MM.1S (cell line): ENCODE results near the gene RRP1.

Experiments
- DNase-seq: peaks from one replicate; pipeline ENCODE4 v3.0.0-alpha.2; 2015
- H2AFZ ChIP-seq: fragments of 300-600 bp; sonication (generic); 2 replicates; pipeline ENCODE4 v1.6.0; 2016; ENCODE audit warnings: antibody characterized with exemption, low read length
- H3F3A ChIP-seq: fragments of 300-600 bp; sonication (generic); 2 replicates; pipeline ENCODE4 v1.6.1; 2016; ENCODE audit warnings: mild to moderate bottlenecking, antibody characterized with exemption, low read length, moderate library complexity, mixed read lengths; ENCODE audit not compliant: insufficient read depth
- H3K27ac ChIP-seq: fragments of 300-600 bp; sonication (generic); 2 replicates; pipeline ENCODE4 v1.5.1; 2016; ENCODE audit warnings: mild to moderate bottlenecking, low read length
- H3K27me3 ChIP-seq: fragments of 300-600 bp; sonication (generic); replicated peaks from 2 replicates; pipeline ENCODE4 v1.6.0; 2016; ENCODE audit warnings: low read length; ENCODE audit not compliant: insufficient read depth
- H3K36me3 ChIP-seq: fragments of 300-600 bp; sonication (generic); replicated peaks from 2 replicates; pipeline ENCODE4 v1.6.1; 2016; ENCODE audit warnings: mild to moderate bottlenecking, low read length, mixed read lengths; ENCODE audit not compliant: insufficient read depth
- H3K4me1 ChIP-seq: fragments of 300-600 bp; sonication (generic); 2 replicates; pipeline ENCODE4 v1.6.1; 2016; ENCODE audit warnings: low read length, mixed read lengths
- H3K4me2 ChIP-seq: fragments of 300-600 bp; sonication (generic); 2 replicates; pipeline ENCODE4 v1.6.0; 2016; ENCODE audit warnings: low read depth, low read length
- H3K4me3 ChIP-seq: fragments of 300-600 bp; sonication (generic); 2 replicates; pipeline ENCODE4 v1.5.1; 2016; ENCODE audit warnings: low read length, mixed read lengths
- H3K79me2 ChIP-seq: fragments of 300-600 bp; sonication (generic); 2 replicates; pipeline ENCODE4 v1.6.1; 2016; ENCODE audit warnings: mixed run types, low read length, mixed read lengths
- H3K9ac ChIP-seq: fragments of 300-600 bp; sonication (generic); 2 replicates; pipeline ENCODE4 v1.6.1; 2016; ENCODE audit warnings: low read length, mixed read lengths
- H3K9me2 ChIP-seq: fragments of 300-600 bp; sonication (generic); replicated peaks from 2 replicates; pipeline ENCODE4 v1.6.1; 2016; ENCODE audit warnings: mild to moderate bottlenecking, low read length, mixed read lengths; ENCODE audit not compliant: insufficient read depth
- H3K9me3 ChIP-seq: fragments of 300-600 bp; sonication (generic); replicated peaks from 2 replicates; pipeline ENCODE4 v1.6.1; 2016; ENCODE audit warnings: mild to moderate bottlenecking, low read length, mixed read lengths; ENCODE audit not compliant: insufficient read depth
- H4K20me1 ChIP-seq: fragments of 300-600 bp; sonication (generic); 2 replicates; pipeline ENCODE4 v1.6.1; 2016; ENCODE audit warnings: mild to moderate bottlenecking, low read length, moderate library complexity, mixed read lengths; ENCODE audit not compliant: insufficient read depth
- EZH2 ChIP-seq: fragments of 300-600 bp; sonication (generic); optimal IDR thresholded peaks from 2 replicates; pipeline ENCODE3; 2017; ENCODE audit warnings: low read depth, mild to moderate bottlenecking, antibody characterized with exemption, low read length, mixed read lengths
- EZH2phosphoT487 ChIP-seq: fragments of 300-600 bp; sonication (generic); IDR thresholded peaks from 2 replicates; pipeline ENCODE4 v1.6.1; 2018; ENCODE audit warnings: antibody characterized with exemption, low read length
- TF ChIP-seq, protein P1 (sequence below): fragments of 300-600 bp; sonication (generic); IDR thresholded peaks from 2 replicates; pipeline ENCODE4 v1.5.1; 2016; ENCODE audit warnings: antibody characterized with exemption, low read length, mixed read lengths

RRP1 gene

DNA sequence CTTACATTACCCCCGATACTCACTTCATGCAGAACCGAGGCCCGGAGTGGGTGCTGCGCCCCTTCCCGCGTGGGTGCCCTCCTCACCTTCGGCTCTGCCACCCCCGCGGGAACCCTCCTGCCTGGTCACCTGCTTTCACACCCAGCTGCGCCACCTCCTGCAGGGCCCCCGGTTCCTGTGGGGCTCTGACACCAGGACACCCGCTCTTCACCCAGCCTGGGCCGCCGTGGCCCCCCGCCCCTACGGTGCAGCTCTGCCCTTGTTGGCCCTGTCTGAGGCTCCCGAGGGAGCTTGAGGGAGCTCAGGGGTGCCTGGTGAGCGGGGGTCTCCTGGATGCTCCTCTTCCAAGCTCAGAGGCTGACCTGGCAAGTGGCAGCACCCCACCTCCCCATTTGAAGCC, 19.0 kb downstream of the RRP1 start:
- no peak overlapping the region for H3K4me3 ChIP-seq
- H3K27me3 ChIP-seq = no peaks in the 10 kb centered on the region
- no peaks in the 10 kb centered on the region for H3K9me3 ChIP-seq
- no peak for TF ChIP-seq EZH2
- no peak for TF ChIP-seq EZH2phosphoT487
- TF ChIP-seq, protein P1, sequence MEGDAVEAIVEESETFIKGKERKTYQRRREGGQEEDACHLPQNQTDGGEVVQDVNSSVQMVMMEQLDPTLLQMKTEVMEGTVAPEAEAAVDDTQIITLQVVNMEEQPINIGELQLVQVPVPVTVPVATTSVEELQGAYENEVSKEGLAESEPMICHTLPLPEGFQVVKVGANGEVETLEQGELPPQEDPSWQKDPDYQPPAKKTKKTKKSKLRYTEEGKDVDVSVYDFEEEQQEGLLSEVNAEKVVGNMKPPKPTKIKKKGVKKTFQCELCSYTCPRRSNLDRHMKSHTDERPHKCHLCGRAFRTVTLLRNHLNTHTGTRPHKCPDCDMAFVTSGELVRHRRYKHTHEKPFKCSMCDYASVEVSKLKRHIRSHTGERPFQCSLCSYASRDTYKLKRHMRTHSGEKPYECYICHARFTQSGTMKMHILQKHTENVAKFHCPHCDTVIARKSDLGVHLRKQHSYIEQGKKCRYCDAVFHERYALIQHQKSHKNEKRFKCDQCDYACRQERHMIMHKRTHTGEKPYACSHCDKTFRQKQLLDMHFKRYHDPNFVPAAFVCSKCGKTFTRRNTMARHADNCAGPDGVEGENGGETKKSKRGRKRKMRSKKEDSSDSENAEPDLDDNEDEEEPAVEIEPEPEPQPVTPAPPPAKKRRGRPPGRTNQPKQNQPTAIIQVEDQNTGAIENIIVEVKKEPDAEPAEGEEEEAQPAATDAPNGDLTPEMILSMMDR = no peak
- H4K20me1 ChIP-seq = no peaks in the 10 kb centered on the region
- H3K4me1 ChIP-seq = no peaks in the 10 kb centered on the region
- no peak overlapping the region for H2AFZ ChIP-seq
- H3K4me2 ChIP-seq = no peak overlapping the region
- H3K9ac ChIP-seq = no peak overlapping the region
- no peak overlapping the region for H3K27ac ChIP-seq
- H3K9me2 ChIP-seq = no peaks in the 10 kb centered on the region
- H3K79me2 ChIP-seq = 0 out of 2 replicates have a peak, but pooled peaks cover 4% of the 10 kb centered on the region
- peaks cover 15% of the 10 kb centered on the region for H3F3A ChIP-seq
- no peak for DNase-seq
- 0 out of 2 replicates have a peak, but pooled peaks cover 6% of the 10 kb centered on the region for H3K36me3 ChIP-seq

- no peak overlapping the region for H3K9ac ChIP-seq
Measured at GRCh38 chr21:43808832-43809251, 19.5 kb downstream of the RRP1 start.

DNA sequence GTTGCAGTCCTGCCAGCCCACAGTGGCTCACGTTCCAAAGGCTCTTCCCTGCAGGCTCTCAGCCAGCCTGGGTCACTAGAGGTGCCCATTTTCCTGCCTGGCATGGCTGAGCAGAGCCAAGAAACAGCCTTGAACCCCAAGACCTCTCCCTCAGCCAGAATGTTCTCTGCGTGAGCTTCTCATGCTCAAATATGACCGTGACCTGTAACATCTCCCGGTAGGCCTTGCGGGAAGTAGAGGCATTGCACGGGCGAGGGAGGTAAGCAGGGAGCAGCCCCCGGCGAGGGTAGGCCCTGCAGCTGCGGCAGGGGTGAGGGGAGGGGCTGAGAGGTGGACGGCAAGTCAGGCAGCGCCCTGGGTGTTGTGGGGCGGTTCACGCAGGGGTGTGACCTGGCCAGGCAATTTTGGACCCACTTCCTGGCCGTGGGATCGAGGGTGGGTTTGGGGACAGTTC, 20.0 kb downstream of the RRP1 start:
- Histone ChIP-seq H3K9ac (no peak overlapping the region), H3K4me2 (no peak overlapping the region), H3K9me3 (no peaks in the 10 kb centered on the region), H3F3A (peaks cover 15% of the 10 kb centered on the region), H3K4me1 (no peaks in the 10 kb centered on the region), H2AFZ (no peak overlapping the region), H4K20me1 (no peaks in the 10 kb centered on the region), H3K27me3 (no peaks in the 10 kb centered on the region), H3K9me2 (no peaks in the 10 kb centered on the region), H3K27ac (no peak overlapping the region), H3K36me3 (no peaks in the 10 kb centered on the region), H3K4me3 (no peak overlapping the region), H3K79me2 (no peaks in the 10 kb centered on the region)
- no peak for TF ChIP-seq EZH2phosphoT487
- TF ChIP-seq, protein P1 = no peak
- no peak for TF ChIP-seq EZH2
- DNase-seq = no peak

More at GRCh38 chr21:43808832-43809251, 19.5 kb downstream of the RRP1 start:
- H4K20me1 ChIP-seq = no peaks in the 10 kb centered on the region
- no peak overlapping the region for H3K4me3 ChIP-seq
- TF ChIP-seq EZH2phosphoT487 = no peak
- TF ChIP-seq, protein P1 = no peak
- no peaks in the 10 kb centered on the region for H3K4me1 ChIP-seq
- H3K4me2 ChIP-seq = no peak overlapping the region
- H3K27me3 ChIP-seq = no peaks in the 10 kb centered on the region
- H2AFZ ChIP-seq = no peak overlapping the region
- 0 out of 2 replicates have a peak, but pooled peaks cover 3% of the 10 kb centered on the region for H3K79me2 ChIP-seq
- peaks cover 15% of the 10 kb centered on the region for H3F3A ChIP-seq
- DNase-seq = no peak
- no peaks in the 10 kb centered on the region for H3K9me3 ChIP-seq
- no peaks in the 10 kb centered on the region for H3K9me2 ChIP-seq
- H3K27ac ChIP-seq = no peak overlapping the region
- 0 out of 2 replicates have a peak, but pooled peaks cover 2% of the 10 kb centered on the region for H3K36me3 ChIP-seq
